Measurements from ENCODE around the gene TRIM47.
"Not testable (repeated sequence)": the region's sequence is repeated elsewhere in the genome, so short reads cannot be mapped to it uniquely, and the experiment has no call there.

Gene TRIM47

DNA sequence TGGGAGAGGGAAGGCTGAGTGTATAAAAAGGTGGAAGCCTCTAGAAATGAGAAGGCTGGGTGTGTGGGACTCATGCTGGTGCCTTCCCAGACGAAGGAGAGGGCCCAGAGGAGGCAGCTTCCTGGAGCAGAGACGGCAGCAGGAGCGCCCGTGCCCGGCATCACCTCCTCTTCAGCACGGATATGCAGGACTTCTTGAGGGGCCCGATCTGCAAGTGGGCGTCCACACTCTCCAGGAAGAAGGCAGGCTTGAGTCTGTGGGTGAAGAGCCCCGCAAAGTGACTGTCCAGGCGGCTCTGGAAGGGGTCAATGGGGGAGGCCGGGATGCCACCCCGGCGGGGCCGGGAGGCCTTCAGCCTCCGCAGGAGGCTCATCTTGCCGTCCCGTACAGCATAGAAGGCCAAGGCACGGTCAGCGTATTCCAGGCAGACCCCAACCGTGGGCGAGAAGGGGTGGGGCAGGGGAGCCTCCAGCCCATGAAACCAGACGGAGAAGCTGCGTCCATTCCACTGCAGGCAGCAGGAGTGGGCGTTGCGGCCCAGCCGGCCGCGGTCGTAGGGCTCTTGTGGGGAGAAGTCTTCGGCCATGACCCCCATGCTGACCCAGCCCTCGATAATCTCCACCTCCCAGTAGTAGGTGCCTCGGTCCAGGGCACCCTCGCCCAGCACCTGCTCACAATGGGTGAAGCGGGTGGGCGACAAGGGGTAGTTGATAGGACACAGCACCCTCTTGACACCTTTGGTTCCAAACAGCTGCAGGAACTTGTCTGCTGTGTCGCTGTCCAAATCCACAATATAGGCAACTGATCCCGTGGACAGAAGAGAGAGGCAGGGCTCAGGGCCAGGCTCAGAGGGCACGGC lies 3.8 kb downstream of the TRIM47 start:
- H3K4me3 ChIP-seq (ENCODE audit: low read depth, low read length) = no peak overlapping the region
- DNase-seq (ENCODE audit: low read depth) = no peak
- TF ChIP-seq, protein P1, sequence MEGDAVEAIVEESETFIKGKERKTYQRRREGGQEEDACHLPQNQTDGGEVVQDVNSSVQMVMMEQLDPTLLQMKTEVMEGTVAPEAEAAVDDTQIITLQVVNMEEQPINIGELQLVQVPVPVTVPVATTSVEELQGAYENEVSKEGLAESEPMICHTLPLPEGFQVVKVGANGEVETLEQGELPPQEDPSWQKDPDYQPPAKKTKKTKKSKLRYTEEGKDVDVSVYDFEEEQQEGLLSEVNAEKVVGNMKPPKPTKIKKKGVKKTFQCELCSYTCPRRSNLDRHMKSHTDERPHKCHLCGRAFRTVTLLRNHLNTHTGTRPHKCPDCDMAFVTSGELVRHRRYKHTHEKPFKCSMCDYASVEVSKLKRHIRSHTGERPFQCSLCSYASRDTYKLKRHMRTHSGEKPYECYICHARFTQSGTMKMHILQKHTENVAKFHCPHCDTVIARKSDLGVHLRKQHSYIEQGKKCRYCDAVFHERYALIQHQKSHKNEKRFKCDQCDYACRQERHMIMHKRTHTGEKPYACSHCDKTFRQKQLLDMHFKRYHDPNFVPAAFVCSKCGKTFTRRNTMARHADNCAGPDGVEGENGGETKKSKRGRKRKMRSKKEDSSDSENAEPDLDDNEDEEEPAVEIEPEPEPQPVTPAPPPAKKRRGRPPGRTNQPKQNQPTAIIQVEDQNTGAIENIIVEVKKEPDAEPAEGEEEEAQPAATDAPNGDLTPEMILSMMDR (IDR thresholded peaks at IDR 0.05; ENCODE audit: low read depth, low read length, missing control alignments) = no peak

DNA sequence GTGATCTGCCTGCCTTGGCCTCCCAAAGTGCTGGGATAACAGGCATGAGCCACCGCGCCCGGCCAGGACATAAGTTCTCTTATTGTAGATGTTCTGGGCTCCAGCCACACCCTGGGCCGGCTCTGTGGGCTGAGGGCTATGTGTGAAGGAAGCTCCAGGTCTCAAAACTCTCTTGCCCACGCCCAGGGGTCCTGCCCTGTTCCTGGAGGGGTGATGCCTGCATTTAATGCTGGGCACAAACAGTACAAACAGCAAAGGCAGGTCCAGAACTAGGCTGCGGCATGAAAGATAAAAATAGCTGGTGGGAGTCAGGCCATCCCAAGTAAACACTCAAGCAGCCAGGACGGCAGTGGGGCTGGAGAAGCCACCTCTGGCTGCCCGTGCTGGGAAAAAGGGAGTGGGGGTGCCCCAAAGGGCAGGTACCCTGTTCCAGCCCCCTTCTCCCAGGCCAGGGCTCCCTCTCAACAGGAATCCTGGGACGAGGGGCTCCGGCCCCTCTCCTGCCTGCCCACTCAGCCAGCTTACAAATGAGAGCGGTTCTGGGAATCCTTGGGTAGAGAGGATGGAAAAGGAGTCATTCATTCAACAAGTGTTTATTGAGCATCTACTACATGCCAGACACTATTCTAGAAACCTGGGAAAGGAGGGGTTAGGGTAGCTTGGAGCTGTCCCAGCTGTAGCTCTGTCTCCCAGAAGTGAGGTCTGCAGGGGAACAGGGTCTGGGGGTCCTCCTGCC lies 4.6 kb downstream of the TRIM47 start:
- no peak for DNase-seq (ENCODE audit: low read depth)
- no peak overlapping the region for H3K4me3 ChIP-seq (ENCODE audit: low read depth, low read length)
- TF ChIP-seq, protein P1 (IDR thresholded peaks at IDR 0.05; ENCODE audit: low read depth, low read length, missing control alignments) = no peak

DNA sequence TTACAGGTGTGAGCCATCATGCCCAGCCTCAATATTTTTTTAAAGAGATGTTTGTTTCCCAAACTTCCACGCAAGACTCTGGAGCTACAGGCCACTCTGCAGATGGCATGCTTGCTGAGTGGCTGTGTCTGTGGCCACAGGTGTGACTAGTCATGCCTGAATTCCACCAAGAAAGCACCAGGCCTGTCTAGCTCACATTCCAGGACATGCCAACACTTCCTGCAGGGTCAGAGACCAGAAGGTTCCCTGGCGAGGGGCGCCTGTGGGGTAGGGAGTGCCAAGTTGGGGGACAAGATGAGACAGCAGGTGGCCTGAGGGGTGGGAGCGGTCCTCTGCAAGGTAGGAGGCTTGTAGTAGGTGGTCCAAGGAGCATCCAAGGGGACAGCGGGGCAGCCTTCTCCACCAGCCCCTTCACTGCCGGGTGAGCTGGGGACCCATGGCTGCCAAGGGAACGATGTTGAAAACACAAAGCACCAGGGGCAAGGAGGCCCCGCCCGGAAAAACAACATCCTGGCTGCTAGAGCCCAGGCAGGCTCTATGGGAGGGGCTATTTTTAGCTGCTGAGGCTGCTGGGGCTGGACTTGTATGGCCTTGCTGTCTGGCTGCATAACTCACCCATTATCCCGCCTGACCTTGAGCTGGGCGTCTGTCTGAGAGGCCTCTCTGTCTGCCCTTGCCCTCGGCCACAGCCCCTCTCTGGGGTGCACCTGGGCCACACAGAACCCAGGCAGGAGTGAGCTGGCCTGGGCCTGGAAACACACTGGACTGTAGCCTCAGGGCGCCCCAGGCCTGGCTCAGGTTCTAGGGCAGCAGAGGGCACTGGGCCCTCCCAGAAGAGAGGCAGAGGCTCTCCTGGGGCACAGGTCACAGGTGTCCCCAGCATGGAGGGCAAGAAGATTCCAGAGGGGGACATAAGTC lies 5.7 kb downstream of the TRIM47 start:
- TF ChIP-seq, protein P1 (IDR thresholded peaks at IDR 0.05; ENCODE audit: low read depth, low read length, missing control alignments) = no peak
- no peak overlapping the region for H3K4me3 ChIP-seq (ENCODE audit: low read depth, low read length)
- DNase-seq (ENCODE audit: low read depth) = no peak

DNA sequence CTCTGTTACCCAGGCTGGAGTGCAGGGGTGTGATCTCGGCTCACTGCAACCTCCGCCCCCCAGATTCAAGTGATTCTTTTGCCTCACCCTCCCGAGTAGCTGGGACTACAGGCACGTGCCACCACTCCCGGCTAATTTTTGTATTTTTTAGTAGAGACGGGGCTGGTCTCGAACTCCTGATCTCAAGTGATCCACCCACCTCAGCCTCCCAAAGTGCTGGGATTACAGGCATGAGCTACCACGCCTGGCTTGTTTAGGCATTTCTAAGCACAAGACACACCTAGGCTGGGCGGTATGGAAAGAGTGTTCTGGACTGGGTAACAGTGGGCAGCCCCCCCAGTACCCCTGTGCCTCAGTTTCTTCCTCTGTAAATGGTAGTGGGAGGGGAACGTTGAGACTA lies 8.2 kb downstream of the TRIM47 start:
- H3K4me3 ChIP-seq (ENCODE audit: low read depth, low read length); DNase-seq (ENCODE audit: low read depth): not testable (repeated sequence)

DNA sequence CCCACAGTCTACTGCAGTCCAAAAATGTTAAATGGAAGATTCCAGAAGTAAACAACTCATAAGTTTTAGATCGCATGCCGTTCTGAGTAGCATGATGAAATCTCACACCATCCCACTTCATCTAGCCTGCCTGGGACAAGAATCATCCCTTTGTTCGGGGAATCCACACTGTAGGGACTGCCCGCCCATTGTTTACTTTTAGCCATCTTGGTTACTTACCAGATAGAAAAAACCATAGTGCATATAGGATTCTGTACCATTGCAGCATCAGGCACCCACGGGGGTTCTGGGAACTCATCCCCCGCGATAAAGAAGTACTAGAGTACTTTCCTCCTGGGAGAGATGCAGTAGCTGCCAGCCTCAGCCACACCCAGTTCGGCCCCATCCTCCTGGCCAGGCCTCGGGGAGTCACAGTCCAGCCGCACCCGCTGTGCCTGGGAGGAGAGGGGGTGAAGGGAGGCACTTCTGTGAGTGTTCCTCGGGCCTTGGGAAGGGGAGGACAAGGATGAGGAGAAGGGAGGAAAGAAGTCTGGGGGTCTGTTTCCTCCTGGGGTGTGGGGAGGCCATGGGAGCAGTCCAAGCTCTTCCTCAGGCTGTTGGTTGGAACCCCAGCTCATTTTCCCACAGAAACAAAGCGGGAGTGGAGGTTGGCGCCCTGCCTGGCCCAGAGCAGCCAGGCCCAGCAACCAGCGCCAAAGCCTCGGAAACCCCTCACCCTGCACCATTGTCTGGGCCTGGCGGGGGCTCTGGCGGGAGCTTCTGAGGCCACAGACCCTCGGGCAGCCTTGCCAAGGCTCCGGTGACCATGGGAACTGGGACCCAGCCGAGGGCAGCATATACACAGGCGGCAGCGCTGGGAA lies 8.9 kb downstream of the TRIM47 start:
- no peak for DNase-seq (ENCODE audit: low read depth)
- TF ChIP-seq, protein P1 (IDR thresholded peaks at IDR 0.05; ENCODE audit: low read depth, low read length, missing control alignments) = no peak
- H3K4me3 ChIP-seq (ENCODE audit: low read depth, low read length) = no peak overlapping the region

DNA sequence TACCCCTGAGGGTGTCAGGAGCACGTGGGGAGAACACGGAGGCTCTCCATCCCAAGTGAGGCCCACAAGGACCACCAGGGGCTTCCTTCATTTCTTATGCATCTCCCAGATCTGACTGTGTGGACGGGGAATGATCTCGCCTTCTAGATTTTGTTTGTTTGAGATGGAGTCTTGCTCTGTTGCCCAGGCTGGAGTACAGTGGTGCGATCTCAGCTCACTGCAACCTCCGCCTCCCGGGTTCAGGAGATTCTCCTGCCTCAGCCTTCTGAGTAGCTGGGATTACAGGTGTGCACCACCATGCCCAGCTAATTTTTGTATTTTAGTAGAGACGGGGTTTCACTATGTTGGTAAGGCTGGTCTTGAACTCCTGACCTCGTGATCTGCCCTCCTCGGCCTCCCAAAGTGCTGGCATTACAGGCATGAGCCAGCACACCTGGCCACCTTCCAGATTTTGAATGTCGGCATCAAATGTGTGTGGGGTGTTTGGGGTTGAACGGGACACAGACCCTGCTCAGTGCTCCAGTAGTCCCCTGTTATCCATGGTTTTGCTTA lies 9.6 kb downstream of the TRIM47 start:
- not testable (repeated sequence) for DNase-seq (ENCODE audit: low read depth); H3K4me3 ChIP-seq (ENCODE audit: low read depth, low read length)

DNA sequence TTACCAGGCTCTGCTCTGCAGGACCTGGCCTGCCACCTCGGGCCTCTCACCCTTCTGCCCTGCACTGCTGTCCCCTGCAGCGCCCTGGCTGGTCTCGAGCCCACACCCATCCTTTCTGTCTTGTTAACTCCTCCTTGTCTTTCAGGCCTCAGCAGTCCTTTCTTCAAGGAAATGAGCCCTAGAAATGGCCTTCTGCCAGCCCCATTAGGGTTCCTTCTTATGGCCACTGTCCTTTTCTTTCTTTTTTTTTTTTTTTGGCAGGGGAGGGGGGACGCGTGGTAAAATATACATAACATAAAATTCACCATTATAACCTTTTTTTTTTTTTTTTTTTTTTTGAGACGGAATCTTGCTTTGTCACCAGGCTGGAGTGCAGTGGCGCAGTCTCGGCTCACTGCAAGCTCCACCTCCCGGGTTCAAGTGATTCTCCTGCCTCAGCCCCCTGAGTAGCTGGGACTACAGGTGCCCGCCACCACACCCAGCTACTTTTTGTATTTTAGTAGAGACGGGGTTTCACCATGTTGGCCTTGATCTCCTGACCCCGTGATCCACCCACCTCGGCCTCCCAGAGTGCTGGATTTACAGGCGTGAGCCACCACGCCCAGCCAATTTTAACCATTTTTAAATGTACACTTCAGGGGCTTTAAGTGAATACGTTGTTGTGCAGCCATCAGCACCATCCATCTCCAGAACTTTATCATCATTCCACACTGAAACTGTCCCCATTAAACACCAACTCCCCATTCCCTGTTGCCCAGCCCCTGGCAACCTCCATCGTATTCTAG lies 12.8 kb downstream of the TRIM47 start:
- not testable (repeated sequence) for DNase-seq (ENCODE audit: low read depth); H3K4me3 ChIP-seq (ENCODE audit: low read depth, low read length)

DNA sequence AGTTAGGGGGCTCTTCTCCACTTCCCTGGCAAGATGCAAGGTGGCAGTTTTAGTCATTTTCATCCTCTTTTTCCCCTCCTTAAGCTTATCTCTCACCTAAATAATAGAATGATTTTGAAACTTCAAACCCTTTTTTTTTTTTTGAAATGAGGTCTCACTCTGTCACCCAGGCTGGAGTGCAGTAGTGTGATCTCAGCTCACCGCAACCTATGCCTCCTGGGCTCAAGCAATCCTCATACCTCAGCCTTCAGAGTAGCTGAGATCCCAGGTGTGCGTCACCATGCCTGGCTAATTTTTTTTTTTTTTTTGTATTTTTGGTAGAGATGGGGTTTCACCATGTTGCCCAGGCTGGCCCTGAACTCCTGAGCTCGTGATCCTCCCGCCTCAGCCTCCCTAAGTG lies 13.5 kb downstream of the TRIM47 start:
- H3K4me3 ChIP-seq (ENCODE audit: low read depth, low read length); DNase-seq (ENCODE audit: low read depth): not testable (repeated sequence)
